GM23338 (cell line): ENCODE data around the gene POLQ. TPM values are rescaled to one million over a fixed set of nuclear protein-coding genes. Genes with fewer than 3 reads are reported as not detected.
A peak's percentile ranks its signal among the peaks of the same experiment; 100 is the strongest.

ENCODE experiments used
- ATAC-seq: fragments of 200-7000 bp; cut with Tn5 transposase; 3 replicates; pipeline ENCODE4 v1.9.1; 2020
- DNase-seq: peaks from one replicate; pipeline ENCODE4 v3.0.0-alpha.2; 2015; ENCODE audit warnings: low spot score
- H2AFZ ChIP-seq: fragments of 200-600 bp; sonication (generic); 2 replicates; pipeline ENCODE4 v1.8.0; 2016; ENCODE audit warnings: antibody characterized with exemption, mild to moderate bottlenecking, moderate library complexity
- H3F3A ChIP-seq: fragments of 200-600 bp; sonication (generic); replicated peaks from 2 replicates; pipeline ENCODE4 v1.8.0; 2017; ENCODE audit warnings: antibody characterized with exemption, mixed run types, low read depth
- H3K27ac ChIP-seq: fragments of 200-600 bp; sonication (generic); 2 replicates; pipeline ENCODE4 v1.6.1; 2016; ENCODE audit warnings: low read depth
- H3K27me3 ChIP-seq: fragments of 200-600 bp; sonication (generic); 2 replicates; pipeline ENCODE4 v1.8.0; 2016; ENCODE audit warnings: mild to moderate bottlenecking, mixed run types, moderate library complexity; ENCODE audit not compliant: insufficient read depth
- H3K36me3 ChIP-seq: fragments of 200-600 bp; sonication (generic); 2 replicates; pipeline ENCODE4 v1.8.0; 2016; ENCODE audit warnings: mild to moderate bottlenecking; ENCODE audit not compliant: insufficient read depth
- H3K4me1 ChIP-seq: fragments of 200-600 bp; sonication (generic); 2 replicates; pipeline ENCODE4 v1.8.0; 2016; ENCODE audit warnings: mild to moderate bottlenecking, moderate library complexity; ENCODE audit not compliant: insufficient read depth
- H3K4me2 ChIP-seq: fragments of 200-600 bp; sonication (generic); 2 replicates; pipeline ENCODE4 v1.7.1; 2017; ENCODE audit warnings: mixed run types
- H3K4me3 ChIP-seq: fragments of 200-600 bp; sonication (generic); 2 replicates; pipeline ENCODE4 v1.6.1; 2016; ENCODE audit warnings: mixed run types
- H3K79me2 ChIP-seq: fragments of 200-600 bp; sonication (generic); replicated peaks from 2 replicates; pipeline ENCODE4 v1.8.0; 2017; ENCODE audit warnings: mild to moderate bottlenecking; ENCODE audit not compliant: insufficient read depth
- H3K9me2 ChIP-seq: fragments of 200-600 bp; sonication (generic); 2 replicates; pipeline ENCODE4 v1.8.0; 2017; ENCODE audit not compliant: insufficient read depth
- H4K20me1 ChIP-seq: fragments of 200-600 bp; sonication (generic); replicated peaks from 2 replicates; pipeline ENCODE4 v1.8.0; 2017; ENCODE audit warnings: mild to moderate bottlenecking; ENCODE audit not compliant: insufficient read depth
- H3K27ac Mint-ChIP-seq: 2 replicates; pipeline ENCODE4 v1.8.0; 2020; ENCODE audit warnings: inconsistent platforms, mild to moderate bottlenecking, moderate library complexity, mixed read lengths
- H3K27me3 Mint-ChIP-seq: 3 replicates; pipeline ENCODE4 v1.8.0; 2022; ENCODE audit warnings: low read depth, mild to moderate bottlenecking, moderate library complexity, mixed read lengths, inconsistent platforms; ENCODE audit not compliant: insufficient read depth, poor library complexity
- H3K36me3 Mint-ChIP-seq: 3 replicates; pipeline ENCODE4 v1.8.0; 2021; ENCODE audit warnings: low read depth, mild to moderate bottlenecking, inconsistent platforms, moderate library complexity, mixed read lengths
- H3K4me1 Mint-ChIP-seq: 3 replicates; pipeline ENCODE4 v1.8.0; 2020; ENCODE audit warnings: mild to moderate bottlenecking, inconsistent platforms, mixed read lengths
- H3K4me3 Mint-ChIP-seq: 3 replicates; pipeline ENCODE4 v1.8.0; 2021; ENCODE audit warnings: moderate library complexity, mild to moderate bottlenecking, inconsistent platforms, mixed read lengths
- H3K9me3 Mint-ChIP-seq: 3 replicates; pipeline ENCODE4 v1.8.0; 2020; ENCODE audit warnings: moderate library complexity, mild to moderate bottlenecking, inconsistent platforms, mixed read lengths
- CREB1 ChIP-seq: fragments of 250-450 bp; sonication (Bioruptor Pico); IDR thresholded peaks from 2 replicates; pipeline ENCODE4 v1.5.0; 2020; ENCODE audit warnings: low read depth, mild to moderate bottlenecking, moderate library complexity
- CTCF ChIP-seq, 2 experiments: fragments of 200-600 bp in 1 of 2; sonication (generic) in 1 of 2; conservative IDR thresholded peaks; 2 replicates each; pipeline versions ENCODE4 v1.5.1 to v1.6.1; 2016 to 2017; ENCODE audit warnings: antibody characterized with exemption in 2 of 2, low read depth in 2 of 2, mild to moderate bottlenecking in 2 of 2, moderate library complexity in 1 of 2
- ETS1 ChIP-seq: IDR thresholded peaks from 2 replicates; pipeline ENCODE4 v1.6.1; 2016; ENCODE audit warnings: antibody characterized with exemption
- EZH2 ChIP-seq: fragments of 200-600 bp; sonication (generic); IDR thresholded peaks from one replicate; pipeline ENCODE4 v1.8.0; 2017; ENCODE audit warnings: antibody characterized with exemption, mild to moderate bottlenecking, low read depth; ENCODE audit not compliant: unreplicated experiment
- EZH2phosphoT487 ChIP-seq: fragments of 200-600 bp; sonication (generic); IDR thresholded peaks from one replicate; pipeline ENCODE4 v1.8.1; 2018; ENCODE audit warnings: antibody characterized with exemption; ENCODE audit not compliant: unreplicated experiment
- JUNB ChIP-seq: IDR thresholded peaks from one replicate; pipeline ENCODE4 v1.6.1; 2016; ENCODE audit warnings: antibody characterized with exemption; ENCODE audit not compliant: unreplicated experiment
- NANOG ChIP-seq: IDR thresholded peaks from 2 replicates; pipeline ENCODE4 v1.6.1; 2016; ENCODE audit warnings: antibody characterized with exemption, borderline replicate concordance
- POLR2AphosphoS5 ChIP-seq: IDR thresholded peaks from 2 replicates; pipeline ENCODE4 v1.6.1; 2016; ENCODE audit warnings: antibody characterized with exemption, low read depth
- REST ChIP-seq: IDR thresholded peaks from one replicate; pipeline ENCODE4 v1.6.1; 2018; ENCODE audit warnings: antibody characterized with exemption; ENCODE audit not compliant: unreplicated experiment
- STAT1 ChIP-seq: IDR thresholded peaks from one replicate; pipeline ENCODE4 v1.6.1; 2016; ENCODE audit warnings: antibody characterized with exemption; ENCODE audit not compliant: unreplicated experiment
- ZNF114 ChIP-seq: fragments of 250-450 bp; sonication (Bioruptor Pico); IDR thresholded peaks from 2 replicates; pipeline ENCODE4 v1.5.0; 2020; ENCODE audit warnings: mild to moderate bottlenecking, moderate library complexity
- ZNF331 ChIP-seq: fragments of 250-450 bp; sonication (Bioruptor Pico); IDR thresholded peaks from 2 replicates; pipeline ENCODE4 v1.5.0; 2020; ENCODE audit warnings: low read depth, mild to moderate bottlenecking, moderate library complexity
- ZNF462 ChIP-seq: fragments of 250-450 bp; sonication (Bioruptor Pico); IDR thresholded peaks from 2 replicates; pipeline ENCODE4 v1.5.0; 2020; ENCODE audit warnings: mild to moderate bottlenecking, moderate library complexity
- polyA plus RNA-seq: library from polyadenylated mRNA; unstranded; fragments of >200 nt; fragmentation: Nextera tagmentation; extraction: Ambion mirVana; gene quantifications from 2 replicates; pipeline ENCODE4 v1.2.1, GENCODE V29; 2016
- total RNA-seq: library from RNA; depleted of rRNA; stranded (reverse); fragments of >200 nt; shearing (Covaris generic); gene quantifications from 2 replicates; pipeline ENCODE4 v1.2.3, GENCODE V29; 2014

The POLQ gene
- total and polyA plus RNA-seq, 2 experiments from 2014 or later = 6.9 to 20.6 TPM

- Histone ChIP-seq H3K27ac (no peak overlapping the region), H2AFZ (no peak overlapping the region), H3K4me2 (no peak overlapping the region), H3K36me3 (peaks cover 13% of the 10 kb centered on the region), H3F3A (no peaks in the 10 kb centered on the region), H3K27me3 (no peaks in the 10 kb centered on the region), H3K9me2 (no peaks in the 10 kb centered on the region), H3K79me2 (no peaks in the 10 kb centered on the region; the same call in 1 of the 2 replicates), H4K20me1 (no peaks in the 10 kb centered on the region; the same call in 1 of the 2 replicates), H3K4me1 (no peaks in the 10 kb centered on the region), H3K4me3 (no peak overlapping the region)
- TF ChIP-seq ZNF331 (CRISPR knock-in tag) (no peak), REST (no peak), CTCF (conservative IDR thresholded peaks at IDR 0.05; ENCODE audit: low read depth in 2 of 2) (no peak), NANOG (no peak), ETS1 (no peak), POLR2AphosphoS5 (no peak), CREB1 (CRISPR knock-in tag) (no peak), ZNF114 (no peak), EZH2phosphoT487 (no peak), ZNF462 (CRISPR knock-in tag) (no peak), EZH2 (no peak), JUNB (no peak), STAT1 (no peak)
- ATAC-seq (no peak), DNase-seq (no peak)
- Mint-ChIP-seq H3K27ac (peak overlapping the region; percentile 37; the same call in 1 of the 2 replicates), H3K36me3 (peaks cover 51% of the 10 kb centered on the region), H3K4me3 (no peak overlapping the region), H3K4me1 (no peaks in the 10 kb centered on the region; the same call in 2 of the 3 replicates), H3K27me3 (no peaks in the 10 kb centered on the region), H3K9me3 (no peaks in the 10 kb centered on the region)
Measured at GRCh38 chr3:121473001-121473400, 72.8 kb downstream of the POLQ start.
